GM13976 (cell line): Measurements from ENCODE around the gene TRAF2.

Source experiments
- DNase-seq: peaks from one replicate; pipeline ENCODE4 v3.0.0; 2012; ENCODE audit warnings: low spot score
- in situ Hi-C: fragments of 300-500 bp; cut with MboI; formaldehyde crosslinking; loops from one replicate; pipeline ENCODE4 v1.12.0; 2022; ENCODE audit warnings: low sequenced_read_pairs, mixed read lengths, inconsistent platforms; ENCODE audit not compliant: unreplicated experiment
- TF ChIP-seq, protein P1 (sequence below): IDR thresholded peaks from 2 replicates; pipeline ENCODE4 v1.5.1; 2012; ENCODE audit warnings: borderline replicate concordance, mild to moderate bottlenecking; ENCODE audit not compliant: insufficient read depth; ENCODE audit errors: extremely low read depth, missing control alignments, control extremely low read depth

TRAF2 gene

DNA sequence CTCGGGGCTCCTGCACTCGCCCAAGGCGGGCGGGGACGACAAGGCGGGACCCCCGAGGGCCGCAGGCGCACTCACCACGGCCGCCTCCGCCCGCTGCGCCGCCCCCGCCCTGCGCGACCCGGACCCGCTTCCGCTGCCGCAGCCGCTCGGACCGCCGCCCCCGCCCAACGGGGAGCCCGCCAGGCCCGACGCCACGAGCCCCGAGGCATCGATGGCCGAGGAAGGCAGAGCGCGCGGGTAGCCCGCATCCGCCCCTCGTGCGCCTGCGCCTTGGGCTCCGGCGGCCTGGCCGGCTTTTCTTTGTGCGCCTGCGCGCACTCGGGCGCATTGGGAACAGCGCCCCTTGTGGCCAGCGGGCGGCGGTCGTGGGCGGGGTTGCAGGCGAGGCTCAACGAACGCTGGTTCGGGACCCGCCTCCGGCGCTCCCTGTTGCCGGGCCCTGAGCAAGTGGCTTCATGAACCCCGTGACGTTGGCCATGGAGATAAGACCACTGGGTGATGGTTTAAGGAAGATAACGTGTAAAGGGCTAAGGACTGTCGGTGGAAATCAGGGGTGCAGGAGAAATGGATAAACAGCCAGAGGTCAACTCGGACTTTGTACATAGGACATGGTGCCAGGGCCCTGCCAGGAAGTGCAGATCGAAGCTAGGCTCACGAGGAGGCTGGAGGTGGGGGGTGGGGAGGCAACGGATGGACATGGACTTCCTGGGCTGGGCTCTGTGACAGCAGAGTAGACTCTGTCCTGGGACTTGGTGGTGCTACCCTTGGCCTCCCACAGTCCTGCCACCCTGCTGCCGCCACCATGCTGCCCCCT lies 58.4 kb downstream of the TRAF2 start, which contains the start of the genes C8G and FBXW5:
Gene C8G (plus strand): TSS at position 725 of the 814 bp plus-strand sequence. CDS start 78 bp downstream, at position 803.
Gene FBXW5 (minus strand): TSS at position 220 of the 814 bp plus-strand sequence. CDS start 655 bp downstream, outside the sequence.
- peak; percentile 100 for DNase-seq
- TF ChIP-seq, protein P1, sequence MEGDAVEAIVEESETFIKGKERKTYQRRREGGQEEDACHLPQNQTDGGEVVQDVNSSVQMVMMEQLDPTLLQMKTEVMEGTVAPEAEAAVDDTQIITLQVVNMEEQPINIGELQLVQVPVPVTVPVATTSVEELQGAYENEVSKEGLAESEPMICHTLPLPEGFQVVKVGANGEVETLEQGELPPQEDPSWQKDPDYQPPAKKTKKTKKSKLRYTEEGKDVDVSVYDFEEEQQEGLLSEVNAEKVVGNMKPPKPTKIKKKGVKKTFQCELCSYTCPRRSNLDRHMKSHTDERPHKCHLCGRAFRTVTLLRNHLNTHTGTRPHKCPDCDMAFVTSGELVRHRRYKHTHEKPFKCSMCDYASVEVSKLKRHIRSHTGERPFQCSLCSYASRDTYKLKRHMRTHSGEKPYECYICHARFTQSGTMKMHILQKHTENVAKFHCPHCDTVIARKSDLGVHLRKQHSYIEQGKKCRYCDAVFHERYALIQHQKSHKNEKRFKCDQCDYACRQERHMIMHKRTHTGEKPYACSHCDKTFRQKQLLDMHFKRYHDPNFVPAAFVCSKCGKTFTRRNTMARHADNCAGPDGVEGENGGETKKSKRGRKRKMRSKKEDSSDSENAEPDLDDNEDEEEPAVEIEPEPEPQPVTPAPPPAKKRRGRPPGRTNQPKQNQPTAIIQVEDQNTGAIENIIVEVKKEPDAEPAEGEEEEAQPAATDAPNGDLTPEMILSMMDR = peak; percentile 98
- in situ Hi-C loops = no loop called here

- no peak for DNase-seq
- TF ChIP-seq, protein P1 = no peak
- in situ Hi-C loops = no loop called here
These were observed 59.3 kb downstream of the TRAF2 start for GRCh38 chr9:136945333-136946227.

GRCh38 chr9:136946228-136947027 lies 60.1 kb downstream of the TRAF2 start:
- in situ Hi-C loops = no loop called here
- TF ChIP-seq, protein P1 = no peak
- DNase-seq = no peak

- DNase-seq = no peak
- TF ChIP-seq, protein P1 = no peak
- in situ Hi-C loops = no loop called here
These were observed 60.9 kb downstream of the TRAF2 start for GRCh38 chr9:136947028-136947891.

DNA sequence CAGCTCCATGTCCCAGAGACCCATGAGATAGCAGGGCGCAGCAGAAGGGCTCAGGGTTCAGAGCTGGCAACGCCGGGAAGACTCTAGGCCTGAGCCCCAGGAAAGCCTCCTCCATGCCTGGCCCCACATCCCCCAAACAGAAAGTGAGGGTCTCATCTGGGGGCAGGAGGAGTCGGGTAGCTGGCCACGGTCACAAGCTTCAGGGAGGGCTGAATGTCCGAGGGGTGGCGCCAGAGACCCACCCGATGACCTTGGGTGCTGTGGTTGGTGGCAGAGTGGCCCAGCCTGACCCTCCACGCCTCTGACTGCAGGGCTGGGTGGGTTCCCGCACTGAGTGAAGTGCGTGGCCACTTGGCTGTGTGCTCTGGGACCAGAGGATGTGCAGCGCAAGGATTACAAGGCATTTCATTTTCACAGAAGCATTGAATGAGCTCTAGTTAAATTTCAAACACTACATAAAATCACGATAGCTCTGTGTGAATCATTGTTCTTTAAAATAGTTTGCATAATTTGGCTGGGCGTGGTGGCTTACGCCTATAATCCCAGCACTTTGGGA lies 61.7 kb downstream of the TRAF2 start:
- peak; percentile 64 for DNase-seq
- TF ChIP-seq, protein P1 = peak; percentile 55
- in situ Hi-C loops = no loop called here
